K562 (cell line): Measurements from ENCODE around the gene PPARD. TPM values are rescaled to one million over a fixed set of nuclear protein-coding genes. Genes with fewer than 3 reads are reported as not detected.

ENCODE experiments used
- AFF1 ChIP-seq, 2 experiments: fragments of 450-650 bp; IDR thresholded peaks; 2 replicates each; pipeline ENCODE4 v1.6.1; 2018; ENCODE audit warnings: mild to moderate bottlenecking in 2 of 2, low read depth in 1 of 2; ENCODE audit not compliant: partially characterized antibody in 2 of 2
- CTBP1 ChIP-seq: fragments of 450-650 bp; IDR thresholded peaks from 2 replicates; pipeline ENCODE4 v1.6.1; 2016; ENCODE audit warnings: borderline replicate concordance
- KDM4B ChIP-seq, 2 experiments: fragments of 450-650 bp in 1 of 2; sonication (generic) in 1 of 2; IDR thresholded peaks; 2 replicates each; pipeline ENCODE4 v1.6.1; 2016 to 2017; ENCODE audit warnings: borderline replicate concordance in 2 of 2, antibody characterized with exemption in 1 of 2, low read depth in 1 of 2, mild to moderate bottlenecking in 1 of 2
- MTA1 ChIP-seq: fragments of 450-650 bp; IDR thresholded peaks from 2 replicates; pipeline ENCODE4 v1.6.1; 2017; ENCODE audit warnings: borderline replicate concordance
- NCOA1 ChIP-seq: fragments of 450-650 bp; IDR thresholded peaks from 2 replicates; pipeline ENCODE4 v1.6.1; 2016; ENCODE audit warnings: low read depth
- PHB ChIP-seq: fragments of 250-450 bp; sonication (Bioruptor Pico); IDR thresholded peaks from 2 replicates; pipeline ENCODE4 v1.5.0; 2021
- PRDM10 ChIP-seq: fragments of 450-650 bp; IDR thresholded peaks from 2 replicates; pipeline ENCODE4 v1.6.1; 2018; ENCODE audit not compliant: partially characterized antibody
- PTTG1 ChIP-seq: fragments of 450-650 bp; IDR thresholded peaks from 2 replicates; pipeline ENCODE4 v1.6.1; 2016; ENCODE audit warnings: low read depth, mild to moderate bottlenecking, missing genetic modification characterization, missing compliant biosample characterization
- RBBP5 ChIP-seq: fragments of 200-600 bp; sonication (generic); IDR thresholded peaks from 2 replicates; pipeline ENCODE4 v1.6.1; 2012; ENCODE audit warnings: borderline replicate concordance, mild to moderate bottlenecking, low read length, control low read depth, inconsistent platforms; ENCODE audit not compliant: insufficient read depth, poor library complexity, severe bottlenecking
- TCF3 ChIP-seq: sonication (generic); formaldehyde crosslinking; IDR thresholded peaks from 2 replicates; pipeline ENCODE4 v1.4.0; 2020; ENCODE audit warnings: mild to moderate bottlenecking, missing genetic modification reagents
- ZBTB43 ChIP-seq: sonication (generic); formaldehyde crosslinking; IDR thresholded peaks from 2 replicates; pipeline ENCODE4 v1.8.0; 2023; ENCODE audit warnings: mild to moderate bottlenecking, missing genetic modification reagents
- ZNF146 ChIP-seq: IDR thresholded peaks from one replicate; pipeline ENCODE4 v1.6.1; 2018; ENCODE audit warnings: missing compliant biosample characterization; ENCODE audit not compliant: unreplicated experiment
- ZNF354B ChIP-seq: fragments of 250-450 bp; sonication (Bioruptor Pico); IDR thresholded peaks from 2 replicates; pipeline ENCODE4 v1.4.0; 2020
- ZNF449 ChIP-seq: fragments of 250-450 bp; sonication (Bioruptor Pico); IDR thresholded peaks from 2 replicates; pipeline ENCODE4 v1.8.0; 2022; ENCODE audit warnings: moderate library complexity, mild to moderate bottlenecking, inconsistent platforms
- ZNF511 ChIP-seq: sonication (generic); formaldehyde crosslinking; IDR thresholded peaks from 2 replicates; pipeline ENCODE4 v1.8.0; 2022; ENCODE audit warnings: mild to moderate bottlenecking, missing genetic modification reagents
- polyA plus RNA-seq, 8 experiments: library from polyadenylated mRNA; depleted of rRNA in 4 of 8; stranded (reverse) in 5 of 8; unstranded in 3 of 8; fragments of >200 nt; fragmentation: Nextera tagmentation in 2 of 8; fragmentation: Illumina TruSeq in 1 of 8; extraction: Ambion mirVana in 2 of 8; extraction: Trizol in 1 of 8; gene quantifications; 2 replicates each; pipeline versions ENCODE4 v1.2.1 to v1.2.3, GENCODE V29; 2011 to 2014; ENCODE audit warnings: inconsistent platforms in 1 of 8, missing spikeins in 1 of 8
- total RNA-seq, 7 experiments: library from RNA; depleted of rRNA in 6 of 7; stranded (reverse); fragments of >200 nt in 6 of 7; fragmentation: Illumina TruSeq in 2 of 7; extraction: Trizol in 2 of 7; gene quantifications; 2 replicates each; pipeline versions ENCODE4 v1.2.1 to v1.2.3, GENCODE V29; 2011 to 2021; ENCODE audit warnings: low replicate concordance in 1 of 7

Gene PPARD
- total and polyA plus RNA-seq, 9 of the 15 experiments (the other 6 are each of a cell fraction or from before 2014, with no cell fraction given) = 0.14 to 13.2 (median 3.8) TPM

GRCh38 chr6:35342258-35343091 is at the start of gene PPARD (continued):
- TF ChIP-seq RBBP5 = peak; percentile 85
- TF ChIP-seq MTA1 = no peak
- TF ChIP-seq ZNF511 (CRISPR knock-in tag) = peak; percentile 65
- TF ChIP-seq ZBTB43 (CRISPR knock-in tag) = no peak
- TF ChIP-seq PRDM10 = peak; percentile 28
- TF ChIP-seq KDM4B (IDR thresholded peaks at IDR 0.05; ENCODE audit: borderline replicate concordance in 2 of 2, low read depth in 1 of 2) = no peak
- TF ChIP-seq AFF1 (IDR thresholded peaks at IDR 0.05; ENCODE audit: low read depth in 1 of 2, partially characterized antibody in 2 of 2) = no peak
- no peak for TF ChIP-seq ZNF354B (CRISPR knock-in tag)
- TF ChIP-seq NCOA1 = no peak
- no peak for TF ChIP-seq ZNF449 (CRISPR knock-in tag)
- TF ChIP-seq CTBP1 = peak; percentile 83
- TF ChIP-seq PHB (CRISPR knock-in tag) = no peak; the same call in 1 of the 2 replicates
- peak; percentile 39; the same call in 1 of the 2 replicates for TF ChIP-seq TCF3 (CRISPR knock-in tag)
- peak; percentile 33 for TF ChIP-seq ZNF146 (CRISPR knock-in tag)
- TF ChIP-seq PTTG1 (tag) = no peak
